Inflammatory macrophage (primary cell): ENCODE data around the gene TBX5.

ENCODE experiments used
- DNase-seq, 2 donors: peaks; one replicate each; pipeline ENCODE4 v3.0.0-alpha.2; 2020 to 2022

Gene TBX5

GRCh38 chr12:114404926-114405518, 922 bp downstream of the TBX5 start:
- no peak for DNase-seq

- DNase-seq = no peak
Measured at GRCh38 chr12:114404083-114404925, 1.6 kb downstream of the TBX5 start.

- DNase-seq = no peak
Measured at GRCh38 chr12:114403690-114404066, 2.3 kb downstream of the TBX5 start.

GRCh38 chr12:114403011-114403689, 2.8 kb downstream of the TBX5 start:
- DNase-seq = no peak

- DNase-seq = no peak
Measured at GRCh38 chr12:114402084-114402717, 3.7 kb downstream of the TBX5 start.

GRCh38 chr12:114401328-114402083, 4.4 kb downstream of the TBX5 start:
- DNase-seq = no peak

- no peak for DNase-seq
Measured at GRCh38 chr12:114400925-114401324, 5.0 kb downstream of the TBX5 start.

GRCh38 chr12:114400361-114400811, 5.6 kb downstream of the TBX5 start:
- no peak for DNase-seq

- DNase-seq = no peak
Measured at GRCh38 chr12:114399664-114400211, 6.2 kb downstream of the TBX5 start.

- DNase-seq = no peak
Measured at GRCh38 chr12:114397978-114398881, 7.7 kb downstream of the TBX5 start.

- no peak for DNase-seq
Measured at GRCh38 chr12:114396869-114397719, 8.8 kb downstream of the TBX5 start.

- DNase-seq = no peak
Measured at GRCh38 chr12:114396153-114396868, 9.6 kb downstream of the TBX5 start.

GRCh38 chr12:114395755-114396152, 10.2 kb downstream of the TBX5 start:
- DNase-seq = no peak

- DNase-seq = no peak
Measured at GRCh38 chr12:114395233-114395632, 10.7 kb downstream of the TBX5 start.

GRCh38 chr12:114393569-114393968, 12.4 kb downstream of the TBX5 start:
- DNase-seq = no peak

- DNase-seq = no peak
Measured at GRCh38 chr12:114392909-114393308, 13.0 kb downstream of the TBX5 start.

- no peak for DNase-seq
Measured at GRCh38 chr12:114391088-114391487, 14.9 kb downstream of the TBX5 start.

- no peak for DNase-seq
Measured at GRCh38 chr12:114384739-114385138, 21.2 kb downstream of the TBX5 start.

- no peak for DNase-seq
Measured at GRCh38 chr12:114381177-114381576, 24.8 kb downstream of the TBX5 start.
